UCSD-AML1 (cell line): ENCODE results near the gene LRP4.

Experiments
- DNase-seq: peaks from one replicate; lab custom pipeline; 2025; ENCODE audit not compliant: unreplicated experiment; lab: John Stamatoyannopoulos, UW

The LRP4 gene

DNA sequence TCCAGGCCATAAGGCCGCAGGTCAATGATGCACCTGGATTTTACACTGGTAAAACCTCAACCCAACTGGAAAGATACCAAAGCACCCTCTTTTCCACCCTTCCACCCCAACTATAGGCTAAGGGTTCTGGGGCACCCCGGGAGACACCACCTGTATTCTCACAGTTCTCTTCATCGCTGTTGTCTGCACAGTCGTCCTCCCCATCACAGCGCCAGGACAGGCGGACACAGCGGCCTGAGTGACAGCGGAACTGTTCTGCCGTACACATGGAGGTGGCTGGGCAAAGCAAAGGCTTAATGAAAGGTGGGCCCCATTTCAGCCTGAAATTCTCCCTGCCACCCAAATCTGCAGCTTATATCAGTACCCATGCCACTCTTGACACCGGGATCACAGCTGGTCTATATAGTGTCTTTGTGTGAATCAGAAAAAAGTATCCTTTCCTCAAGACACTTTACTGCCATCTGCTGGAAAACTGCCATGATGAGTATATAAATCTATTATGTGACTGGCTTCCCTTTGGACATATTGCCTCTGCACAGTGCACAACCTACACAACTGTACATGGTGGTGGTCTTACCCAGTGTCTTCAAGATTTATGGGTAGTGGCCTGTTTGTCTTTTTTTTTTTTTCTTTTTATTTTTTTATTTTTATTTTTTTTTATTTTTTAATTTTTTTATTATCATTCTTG is 21.5 kb downstream of the LRP4 start:
- DNase-seq = no peak

DNA sequence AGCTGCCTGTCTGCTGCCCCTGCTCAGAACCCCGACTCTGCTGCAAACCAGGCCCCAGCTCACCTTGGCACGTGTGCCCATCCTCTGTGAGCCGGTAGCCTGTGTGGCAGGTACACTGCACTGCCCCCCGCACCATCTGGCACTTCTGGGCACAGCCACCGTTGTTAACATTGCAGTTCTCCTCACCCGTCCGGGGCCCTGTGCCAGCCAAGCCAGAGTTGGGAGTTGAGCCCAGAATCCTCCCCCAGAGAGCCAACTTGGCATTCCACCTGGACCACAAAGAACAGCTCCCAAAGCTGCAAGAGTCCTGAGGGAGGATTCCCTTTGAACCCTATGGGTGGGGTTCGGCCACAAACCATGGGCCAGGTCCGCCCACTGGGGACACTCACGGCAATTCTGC is 22.5 kb downstream of the LRP4 start:
- DNase-seq = no peak

DNA sequence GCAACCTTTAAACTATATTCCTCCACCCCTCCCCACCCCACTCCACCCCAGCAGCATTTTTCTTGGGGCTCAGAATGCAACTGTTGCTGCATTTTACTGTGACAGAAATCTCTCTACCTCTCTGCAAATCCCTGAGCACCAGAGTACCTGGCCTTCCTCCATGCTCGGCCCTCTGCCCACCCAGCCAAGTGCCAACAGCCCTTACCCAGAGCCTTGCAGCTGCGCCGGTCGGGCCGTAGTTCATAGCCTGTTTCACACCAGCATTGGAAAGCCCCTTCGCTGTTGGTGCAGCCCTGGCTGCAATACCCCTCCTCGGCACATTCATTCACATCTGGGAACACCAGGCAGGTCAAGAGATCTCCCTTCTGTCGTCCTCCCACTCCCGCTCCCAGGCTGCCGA is 23.4 kb downstream of the LRP4 start:
- DNase-seq = no peak

DNA sequence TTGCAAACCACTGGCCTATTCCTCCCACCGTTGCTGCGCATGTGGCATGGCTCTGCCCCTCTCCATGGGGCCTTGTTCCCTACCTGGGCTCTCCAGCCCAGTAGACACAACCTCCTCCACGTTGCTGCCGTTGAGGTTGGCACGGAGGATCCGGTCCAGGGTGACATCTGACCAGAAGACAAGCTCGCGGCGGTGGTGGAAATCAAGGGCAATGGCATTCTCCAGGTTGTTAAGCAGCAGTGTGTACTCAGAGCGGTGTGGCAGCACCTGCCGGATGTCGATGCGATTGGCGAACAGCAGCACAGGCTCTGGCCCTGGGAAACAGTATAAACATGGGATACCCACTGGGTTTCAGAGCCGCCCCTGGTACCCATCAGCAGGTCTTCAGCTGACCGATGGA is 23.8 kb downstream of the LRP4 start:
- no peak for DNase-seq

- no peak for DNase-seq
Measured at GRCh38 chr11:46892838-46893237, 25.5 kb downstream of the LRP4 start.

DNA sequence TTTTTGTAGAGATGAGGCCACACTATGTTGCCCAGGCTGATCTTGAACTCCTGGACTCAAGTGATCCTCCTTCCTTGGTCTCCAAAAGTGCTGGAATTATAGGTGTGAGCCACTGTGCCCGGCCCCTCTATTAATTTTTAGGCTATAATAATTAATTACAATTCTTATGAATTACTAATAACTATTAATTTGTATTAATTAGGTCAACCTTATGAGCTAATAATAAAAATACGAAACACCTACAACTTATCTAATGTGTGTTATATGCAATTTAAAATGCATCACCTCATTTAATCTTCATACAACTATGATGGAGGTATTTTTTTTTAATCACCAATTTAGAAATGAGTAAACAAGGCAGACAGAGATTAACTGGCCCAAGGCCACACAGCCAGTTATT is 26.2 kb downstream of the LRP4 start:
- no peak for DNase-seq

- DNase-seq = no peak
Measured at GRCh38 chr11:46890665-46891064, 27.7 kb downstream of the LRP4 start.

GRCh38 chr11:46889689-46890475 is 28.5 kb downstream of the LRP4 start:
- DNase-seq = peak; percentile 49

DNA sequence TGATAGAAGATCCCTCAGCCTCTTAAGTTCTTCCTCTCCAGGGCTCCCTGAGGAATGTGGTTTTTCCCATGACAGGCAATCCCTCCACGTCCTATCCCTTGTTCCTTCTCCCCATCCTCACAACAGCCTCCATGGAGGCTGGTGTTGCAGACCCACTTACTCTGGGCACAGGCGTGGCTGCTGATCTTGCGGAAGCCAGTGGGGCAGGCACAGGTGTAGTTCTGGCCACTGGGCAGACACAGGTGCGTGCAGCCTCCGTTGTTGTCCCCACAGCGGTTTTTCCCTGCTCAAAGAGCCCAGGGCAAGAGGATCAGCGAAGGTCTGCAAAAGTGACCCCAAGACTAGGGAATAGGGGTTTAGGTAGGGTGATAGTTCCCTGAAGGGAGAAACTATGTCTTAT is 29.1 kb downstream of the LRP4 start:
- DNase-seq = no peak

DNA sequence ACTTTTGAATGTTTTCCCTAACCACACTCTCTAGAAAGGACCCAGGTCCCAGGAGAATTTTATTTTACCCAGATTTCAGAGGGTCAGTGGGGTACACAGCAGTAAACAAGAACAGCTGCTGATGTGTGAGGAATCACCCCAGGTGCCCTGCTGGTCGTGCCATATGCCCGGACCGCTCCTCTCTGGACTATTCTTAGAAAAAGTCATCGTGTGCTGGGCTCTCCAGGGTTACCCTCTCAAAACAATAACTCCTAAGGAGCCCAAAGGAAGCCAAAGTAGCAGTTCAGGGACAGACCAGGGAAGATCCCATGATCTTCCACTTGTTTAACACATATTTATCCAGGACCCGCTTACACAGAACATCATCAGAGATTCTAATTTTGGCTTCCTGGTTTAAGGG is 29.7 kb downstream of the LRP4 start:
- no peak for DNase-seq

DNA sequence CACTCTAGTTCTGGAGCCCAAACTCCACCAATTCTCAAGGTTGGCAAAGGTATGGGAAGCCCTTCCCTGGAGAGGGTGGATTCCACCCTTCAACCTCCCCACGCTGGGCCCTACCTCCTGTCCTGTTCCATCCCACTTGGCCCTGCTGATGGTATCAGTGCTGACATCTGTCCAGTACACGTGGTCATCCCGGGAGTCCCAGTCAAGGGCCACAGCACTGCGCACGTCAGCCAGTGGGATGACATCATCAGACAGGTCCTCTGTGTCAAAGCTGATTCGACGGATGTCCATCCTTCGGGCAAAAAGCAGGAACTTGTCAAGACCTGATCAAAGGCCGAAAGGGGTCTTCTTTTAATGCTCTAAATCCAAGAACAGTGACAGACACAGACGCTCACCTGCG is 32.1 kb downstream of the LRP4 start:
- DNase-seq = no peak

GRCh38 chr11:46879056-46879585 is 39.2 kb downstream of the LRP4 start:
- no peak for DNase-seq

DNA sequence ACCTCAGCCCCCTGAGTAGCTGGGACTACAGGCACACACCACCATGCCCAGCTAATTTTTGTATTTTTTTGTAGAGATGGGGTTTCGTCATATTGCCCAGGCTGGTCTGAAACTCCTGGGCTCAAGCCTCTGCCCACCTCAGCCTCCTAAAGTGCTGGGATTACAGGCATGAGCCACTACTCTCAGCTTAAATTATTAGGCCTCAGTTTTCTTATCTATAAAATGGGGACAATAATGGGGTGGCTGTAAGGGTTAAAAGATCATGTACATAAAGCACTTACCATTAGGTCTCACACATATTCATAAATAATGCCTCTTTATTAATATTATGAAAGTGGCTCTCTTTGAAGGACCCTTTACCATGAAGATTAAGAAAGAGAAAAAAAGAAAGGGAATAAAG is 40.8 kb downstream of the LRP4 start:
- no peak for DNase-seq

- no peak for DNase-seq
Measured at GRCh38 chr11:46876471-46876870, 41.9 kb downstream of the LRP4 start.

DNA sequence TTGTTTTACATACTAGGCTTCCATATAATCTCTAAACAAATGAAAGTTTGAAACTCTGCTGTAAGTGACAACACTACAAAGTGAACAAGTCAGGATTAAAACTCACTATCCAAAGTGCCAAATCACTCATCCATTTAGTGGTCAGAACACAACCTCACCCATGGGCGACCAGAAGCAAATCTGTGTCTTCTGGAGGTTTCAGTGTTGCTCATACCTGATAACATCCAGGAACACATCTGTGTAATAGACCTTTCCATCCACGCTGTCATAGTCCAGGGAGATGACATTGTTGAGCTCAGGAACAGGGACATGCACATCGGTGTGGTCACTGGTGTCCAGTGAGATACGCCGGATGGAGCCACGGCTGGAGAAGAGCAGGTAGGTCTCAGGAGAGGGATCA is 43.8 kb downstream of the LRP4 start:
- DNase-seq = no peak

DNA sequence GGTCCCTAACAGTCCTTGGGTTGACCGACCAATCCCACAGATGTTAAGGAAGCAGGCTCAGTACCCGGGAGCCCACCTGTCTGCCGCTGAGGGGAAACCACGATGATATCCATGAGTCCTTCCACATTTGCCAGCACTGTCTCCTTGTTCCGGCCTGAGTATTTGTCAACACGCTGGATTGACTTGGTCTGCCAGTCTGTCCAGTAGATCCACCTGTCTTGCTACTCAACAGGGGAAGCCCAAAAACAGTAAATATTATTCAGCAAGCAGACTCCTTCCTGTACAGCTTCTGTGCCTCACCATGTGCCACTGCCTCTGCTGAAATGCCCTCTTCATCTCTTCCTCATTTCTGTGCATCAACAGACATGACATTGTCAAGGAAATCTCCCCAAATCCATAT is 49.4 kb downstream of the LRP4 start:
- DNase-seq = no peak

GRCh38 chr11:46865340-46865739 is 53.0 kb downstream of the LRP4 start:
- no peak for DNase-seq

- no peak for DNase-seq
Measured at GRCh38 chr11:46860218-46860617, 58.1 kb downstream of the LRP4 start.

DNA sequence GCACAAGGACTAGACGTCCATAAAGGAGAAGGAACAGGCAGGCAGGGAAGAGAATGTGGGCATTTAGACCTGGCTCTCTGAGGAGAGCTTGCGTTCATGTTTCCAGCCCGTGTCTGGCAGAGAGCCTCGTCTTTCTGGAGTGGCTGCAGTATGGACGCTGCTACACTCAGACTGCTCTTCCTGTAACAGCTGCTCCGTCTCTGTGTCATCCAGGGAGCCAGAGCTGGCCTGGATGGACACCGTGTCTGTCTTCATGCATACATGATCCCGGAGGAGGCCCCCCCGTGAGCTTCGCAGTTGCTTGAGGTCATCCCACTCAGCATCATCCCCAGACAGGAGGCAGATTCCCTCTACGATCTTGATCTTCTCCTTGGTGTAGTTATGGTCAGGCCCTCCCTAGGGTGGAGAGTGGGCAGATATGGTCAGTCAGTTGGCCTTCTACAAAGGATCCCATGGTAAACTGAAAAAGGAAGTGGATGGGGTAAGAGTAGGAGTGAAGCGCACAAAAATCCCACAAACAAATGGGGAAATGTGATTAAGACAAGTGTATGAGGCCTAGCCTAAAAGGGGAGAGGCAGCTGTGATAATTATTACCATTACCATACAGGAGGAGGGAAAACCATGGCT is 59.3 kb downstream of the LRP4 start:
- no peak for DNase-seq

- DNase-seq = no peak
Measured at GRCh38 chr11:46857666-46858065, 60.7 kb downstream of the LRP4 start.

GRCh38 chr11:46856605-46857343 is 61.6 kb downstream of the LRP4 start:
- no peak for DNase-seq
